Lung microvascular endothelial cell (primary cell): Measurements from ENCODE around the gene SNRK. TPM values are rescaled to one million over a fixed set of nuclear protein-coding genes. Genes with fewer than 3 reads are reported as not detected.

Experiments
- DNase-seq, 2 donors: peaks; one replicate each; pipeline versions ENCODE4 v3.0.0 to v3.0.0-alpha.2; 2010; ENCODE audit warnings: low read depth in 2 of 2
- total RNA-seq: library from RNA; depleted of rRNA; stranded (reverse); fragments of >200 nt; gene quantifications from 2 replicates; pipeline ENCODE4 v1.2.1, GENCODE V29; 2014

SNRK gene, protein sequence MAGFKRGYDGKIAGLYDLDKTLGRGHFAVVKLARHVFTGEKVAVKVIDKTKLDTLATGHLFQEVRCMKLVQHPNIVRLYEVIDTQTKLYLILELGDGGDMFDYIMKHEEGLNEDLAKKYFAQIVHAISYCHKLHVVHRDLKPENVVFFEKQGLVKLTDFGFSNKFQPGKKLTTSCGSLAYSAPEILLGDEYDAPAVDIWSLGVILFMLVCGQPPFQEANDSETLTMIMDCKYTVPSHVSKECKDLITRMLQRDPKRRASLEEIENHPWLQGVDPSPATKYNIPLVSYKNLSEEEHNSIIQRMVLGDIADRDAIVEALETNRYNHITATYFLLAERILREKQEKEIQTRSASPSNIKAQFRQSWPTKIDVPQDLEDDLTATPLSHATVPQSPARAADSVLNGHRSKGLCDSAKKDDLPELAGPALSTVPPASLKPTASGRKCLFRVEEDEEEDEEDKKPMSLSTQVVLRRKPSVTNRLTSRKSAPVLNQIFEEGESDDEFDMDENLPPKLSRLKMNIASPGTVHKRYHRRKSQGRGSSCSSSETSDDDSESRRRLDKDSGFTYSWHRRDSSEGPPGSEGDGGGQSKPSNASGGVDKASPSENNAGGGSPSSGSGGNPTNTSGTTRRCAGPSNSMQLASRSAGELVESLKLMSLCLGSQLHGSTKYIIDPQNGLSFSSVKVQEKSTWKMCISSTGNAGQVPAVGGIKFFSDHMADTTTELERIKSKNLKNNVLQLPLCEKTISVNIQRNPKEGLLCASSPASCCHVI
- 108 and 119 TPM in 2 replicates for total RNA-seq

DNA sequence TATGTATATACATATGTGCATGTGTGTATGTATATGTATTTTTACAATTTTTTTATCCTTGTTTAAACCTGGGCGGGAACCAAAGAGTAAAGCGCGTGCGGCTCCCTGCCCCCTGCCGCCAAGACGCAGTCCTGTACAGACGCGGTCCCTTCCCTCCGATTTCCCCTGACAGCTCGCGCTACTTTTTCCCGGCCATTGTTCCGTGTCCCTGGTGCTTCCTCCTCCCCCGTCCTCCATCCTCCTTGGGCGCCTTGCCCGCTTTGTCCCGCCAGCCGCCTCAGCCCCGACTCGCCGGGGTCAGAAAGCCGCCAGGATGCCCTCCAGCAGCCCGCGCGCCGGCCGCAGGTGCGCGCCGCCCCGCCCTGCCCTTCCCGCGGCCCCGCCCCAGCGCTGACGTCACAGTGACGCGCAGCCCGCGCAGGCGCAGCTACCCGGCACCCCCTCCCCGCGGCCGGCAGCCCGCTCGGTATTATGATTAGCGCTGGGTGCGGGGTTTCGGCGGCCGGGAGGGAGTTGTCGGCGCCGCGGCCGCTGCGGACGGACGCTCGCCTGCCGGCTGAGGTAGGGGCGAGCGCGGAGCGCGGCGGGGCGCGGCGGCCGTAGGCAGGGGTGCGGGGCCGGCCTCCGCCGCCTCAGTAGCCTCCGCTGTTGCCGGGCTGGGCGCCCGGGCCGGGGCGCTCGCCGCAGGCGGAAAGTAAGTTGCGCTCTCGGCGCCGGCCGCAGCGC, at the start of gene SNRK:
SNRK (plus strand) TSS at position 426 of the 726 bp plus-strand sequence. CDS start 16,664 bp downstream, outside the sequence.
- peak; percentile 92 to 96 for DNase-seq

DNA sequence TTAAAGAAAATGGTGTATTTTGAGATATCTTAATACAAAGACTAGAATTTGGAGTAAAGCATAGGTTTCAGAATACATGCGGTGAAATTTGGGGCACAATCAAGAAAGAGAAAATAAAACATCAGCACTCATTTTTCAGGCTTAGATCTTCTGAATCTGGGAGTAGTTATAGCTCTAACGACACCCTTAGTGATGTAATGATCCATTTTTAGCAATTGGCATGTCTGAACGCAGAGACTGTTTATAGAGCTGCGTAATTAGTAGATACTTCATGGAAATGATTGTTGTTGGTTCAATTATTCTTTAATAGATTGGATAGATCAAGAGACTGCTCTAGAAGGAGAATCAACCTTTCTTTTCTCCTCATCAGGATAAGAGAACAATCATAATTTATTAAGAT, 47.5 kb upstream of the SNRK start:
- peak in 1 of 2 donors; percentile 37 for DNase-seq

DNA sequence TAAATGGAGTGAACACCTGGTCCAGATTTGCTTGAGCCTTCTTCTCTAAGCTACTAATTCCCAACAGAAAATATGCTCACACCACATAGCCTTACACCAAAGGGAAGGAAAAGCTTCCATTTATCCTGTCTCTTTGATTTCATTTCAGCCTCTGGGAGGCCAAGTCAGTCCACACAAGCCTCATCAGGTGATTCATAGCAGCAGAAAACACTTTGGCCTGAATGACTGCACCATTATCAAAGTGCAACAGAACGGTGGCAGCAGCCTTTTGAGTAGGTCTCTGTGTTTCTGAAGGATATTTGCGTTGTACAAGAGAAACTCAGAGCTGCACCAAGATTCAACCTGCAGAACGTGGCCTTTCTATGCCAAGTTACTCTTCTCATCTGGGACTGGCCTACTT, 46.6 kb upstream of the SNRK start:
- DNase-seq = no peak

DNA sequence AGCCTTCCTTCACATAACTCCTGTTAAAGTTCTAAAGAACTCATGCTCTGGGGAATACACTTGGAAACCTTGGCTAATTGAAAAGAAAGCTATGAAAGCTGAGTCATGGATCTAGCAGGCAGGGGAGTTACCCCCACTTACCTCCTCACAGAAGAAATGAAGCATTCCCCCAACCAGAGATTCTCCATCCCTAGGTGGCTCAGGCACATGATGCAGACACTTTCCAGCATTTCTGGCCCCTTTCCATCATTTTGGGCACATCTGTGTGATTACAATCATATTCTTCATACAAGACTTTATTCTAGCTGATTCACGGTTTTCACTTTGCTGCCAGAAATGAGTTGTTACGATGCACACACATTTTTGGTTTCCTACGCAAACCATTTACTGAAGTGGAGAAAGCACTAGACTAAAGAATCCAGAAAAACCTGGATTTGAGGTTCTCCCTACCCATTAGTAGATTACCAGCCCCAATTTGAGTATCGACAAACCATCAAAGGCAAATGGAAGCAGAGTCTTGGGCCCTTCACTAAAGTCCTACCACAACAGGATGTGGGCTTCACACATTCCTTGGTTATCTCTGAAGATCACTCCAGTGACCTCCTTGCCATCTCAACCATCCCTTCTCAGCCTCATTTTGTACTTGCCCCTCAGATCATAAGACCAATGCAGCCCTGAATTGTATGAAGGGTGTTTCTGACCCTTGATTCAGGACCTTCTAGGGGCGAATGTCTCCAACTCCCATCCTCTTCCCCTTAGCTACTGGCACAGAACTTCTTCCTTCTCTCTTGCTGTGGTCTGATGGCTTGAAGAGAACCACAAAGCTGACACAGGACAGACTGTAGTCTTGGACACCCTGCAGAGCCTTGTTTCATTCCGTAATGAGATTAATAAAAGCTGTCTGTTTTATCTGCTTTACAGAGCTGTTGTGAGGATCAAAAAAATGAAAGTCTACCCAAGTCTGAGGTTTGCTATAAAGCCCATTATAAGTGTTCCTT, 42.5 kb upstream of the SNRK start:
- no peak for DNase-seq

DNA sequence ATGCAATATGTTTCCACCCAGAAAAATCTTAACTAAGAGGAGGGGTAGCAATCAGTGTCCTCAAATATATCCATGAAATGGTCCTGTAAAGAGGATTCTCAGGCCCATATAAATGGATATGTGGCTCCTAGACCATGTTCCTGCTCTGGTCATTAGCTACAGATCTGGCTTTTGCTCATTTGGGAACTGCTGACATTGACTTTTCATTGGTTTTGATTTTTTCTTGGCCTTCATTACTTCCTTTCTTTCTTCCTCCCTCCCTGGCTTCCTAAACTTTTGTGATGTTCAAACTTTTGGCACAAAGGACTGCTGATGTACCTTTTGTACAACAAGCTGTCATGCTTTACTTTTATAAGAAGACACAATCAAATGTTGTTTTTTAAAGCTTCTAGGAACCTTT, 41.6 kb upstream of the SNRK start:
- DNase-seq = peak in 1 of 2 donors; percentile 33

DNA sequence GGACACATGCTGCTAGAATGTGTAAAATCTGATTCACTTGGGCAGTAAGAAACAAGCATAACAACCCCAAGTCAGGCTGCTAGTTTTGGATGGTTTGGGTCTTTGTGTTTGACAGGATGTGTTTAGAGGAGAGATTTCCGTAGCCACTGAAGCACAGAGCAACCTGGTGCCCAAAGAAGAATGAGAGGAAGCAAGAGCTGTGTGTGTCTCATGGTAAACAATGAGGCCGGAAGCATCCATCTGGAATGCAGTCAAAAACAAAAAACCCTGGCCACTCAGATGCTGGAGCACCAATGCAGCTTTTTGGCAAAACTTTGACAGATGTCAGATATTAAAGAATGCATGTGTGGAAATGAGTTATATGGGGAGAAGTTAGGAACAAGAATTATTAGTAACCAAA, 39.4 kb upstream of the SNRK start:
- DNase-seq = peak; percentile 93 to 97

DNA sequence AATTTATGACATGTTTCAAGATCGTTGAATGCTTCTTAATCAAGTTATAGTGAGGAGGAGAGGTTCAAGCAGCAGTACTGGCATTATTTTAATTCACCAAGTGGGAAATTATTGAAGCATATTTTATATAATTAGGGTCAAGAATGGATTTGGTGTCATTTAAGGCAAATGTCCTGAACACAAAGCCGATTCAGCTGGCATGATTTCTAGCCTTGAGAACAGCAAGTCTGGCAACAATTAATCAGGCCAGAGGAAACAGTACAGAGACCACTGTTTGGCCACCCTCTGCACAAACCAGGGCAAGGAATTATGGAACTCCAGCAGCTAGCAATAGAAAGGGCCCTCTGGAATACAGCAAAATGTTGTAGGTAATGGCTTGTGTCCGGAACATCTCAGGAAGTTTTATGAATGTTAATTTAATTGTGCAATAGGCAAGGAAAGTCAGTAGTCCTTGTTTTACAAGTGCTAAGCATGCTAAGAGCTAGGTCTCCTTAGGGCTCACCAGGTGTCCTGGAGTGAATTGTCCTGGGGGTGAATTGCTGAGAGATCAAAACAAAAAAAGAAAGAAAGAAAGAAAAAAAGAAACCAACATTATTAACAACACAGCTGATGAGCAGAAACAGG, 38.7 kb upstream of the SNRK start:
- peak; percentile 25 to 44 for DNase-seq

DNA sequence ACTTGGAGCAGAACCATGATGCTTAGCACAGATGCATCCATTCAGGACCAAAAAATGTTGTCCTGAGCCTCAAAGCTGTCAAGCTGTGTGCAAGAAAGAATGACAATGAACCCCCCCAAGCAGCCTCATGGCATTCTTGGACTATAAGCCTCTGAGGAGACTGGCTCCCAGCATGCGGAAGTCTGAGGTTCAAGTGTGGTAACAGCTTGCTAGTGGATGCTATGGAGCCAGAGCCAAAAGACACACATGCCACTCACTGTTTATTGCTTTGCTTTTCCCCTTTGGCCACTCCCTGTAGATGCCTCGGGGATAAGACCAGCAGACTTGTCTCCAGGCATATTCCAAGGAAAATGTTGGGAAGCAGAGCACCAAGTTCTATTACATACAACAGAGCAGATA, 38.2 kb upstream of the SNRK start:
- peak in 1 of 2 donors; percentile 58 for DNase-seq

DNA sequence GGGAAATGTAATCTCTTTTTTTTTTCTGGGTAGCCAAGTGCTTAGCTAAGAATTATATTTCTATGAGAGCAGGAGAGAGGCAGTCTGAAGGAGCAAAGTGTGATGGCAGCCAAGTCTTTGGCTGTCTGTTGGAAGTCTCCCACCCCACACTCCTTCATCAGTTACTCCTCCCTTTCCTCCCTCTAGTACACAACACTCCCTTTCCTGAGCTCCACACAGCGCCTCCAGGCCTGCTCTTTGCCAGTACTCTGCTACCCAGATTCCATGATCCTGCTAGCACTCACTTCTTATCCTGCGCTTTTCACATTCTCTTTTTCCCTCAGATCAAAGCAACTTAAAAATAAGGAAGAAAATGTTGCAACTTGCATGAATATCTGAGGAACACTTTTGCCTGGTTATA, 37.4 kb upstream of the SNRK start:
- no peak for DNase-seq

DNA sequence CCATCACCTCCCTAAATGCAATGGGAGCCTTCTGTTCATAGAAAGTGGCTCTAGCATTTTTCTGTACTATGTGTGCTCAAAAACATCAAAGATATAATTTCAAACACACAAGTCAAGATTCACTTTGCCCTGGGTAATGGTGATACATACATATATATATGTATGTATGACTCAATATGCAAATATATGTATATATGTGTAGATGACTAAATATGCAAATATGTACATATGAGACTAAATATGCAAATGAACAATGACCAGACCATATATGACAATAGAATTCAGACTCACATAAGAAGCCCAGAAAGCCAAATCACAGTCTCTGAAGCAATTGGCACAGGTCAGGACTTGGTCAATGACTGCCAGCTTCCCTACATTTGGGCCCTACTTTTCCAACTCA, 36.9 kb upstream of the SNRK start:
- DNase-seq = no peak

DNA sequence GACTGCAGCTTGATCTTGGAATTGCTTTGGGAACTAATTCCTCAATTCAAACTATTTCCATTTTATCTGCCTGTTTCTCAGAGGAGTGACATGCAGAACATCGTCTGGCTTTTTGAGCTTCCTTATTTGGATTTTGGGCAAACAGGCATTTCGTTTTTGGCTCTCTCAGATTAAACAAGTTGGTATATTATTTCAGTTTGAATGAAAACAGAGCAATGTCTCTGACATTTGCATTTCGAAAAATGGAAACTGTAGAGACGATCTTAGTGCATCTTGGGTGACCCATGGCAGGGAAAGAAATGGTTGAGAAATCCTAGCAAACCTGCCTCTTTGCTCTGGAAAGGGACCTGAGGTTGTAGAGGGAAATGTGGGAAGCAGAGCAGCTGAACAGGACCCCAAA, 33.0 kb upstream of the SNRK start:
- DNase-seq = no peak

DNA sequence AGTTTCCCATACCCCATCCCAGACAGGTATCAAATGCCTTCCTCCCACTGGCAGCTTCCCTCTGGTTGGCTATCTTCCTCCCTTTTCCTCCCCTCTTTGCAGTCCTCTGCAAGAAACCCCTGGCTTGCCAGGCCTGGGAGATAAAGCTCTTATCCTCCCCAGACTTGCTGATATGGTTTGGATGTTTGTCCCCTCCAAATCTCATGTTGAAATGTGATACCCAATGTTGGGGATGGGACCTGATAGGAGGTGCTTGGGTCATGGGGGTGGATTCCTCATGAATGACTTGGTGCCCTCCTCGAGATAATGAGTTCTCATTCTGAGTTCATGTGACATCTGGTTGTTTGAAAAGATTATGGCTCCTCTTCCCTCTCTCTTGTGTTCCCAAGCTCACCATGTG, 32.2 kb upstream of the SNRK start:
- no peak for DNase-seq

DNA sequence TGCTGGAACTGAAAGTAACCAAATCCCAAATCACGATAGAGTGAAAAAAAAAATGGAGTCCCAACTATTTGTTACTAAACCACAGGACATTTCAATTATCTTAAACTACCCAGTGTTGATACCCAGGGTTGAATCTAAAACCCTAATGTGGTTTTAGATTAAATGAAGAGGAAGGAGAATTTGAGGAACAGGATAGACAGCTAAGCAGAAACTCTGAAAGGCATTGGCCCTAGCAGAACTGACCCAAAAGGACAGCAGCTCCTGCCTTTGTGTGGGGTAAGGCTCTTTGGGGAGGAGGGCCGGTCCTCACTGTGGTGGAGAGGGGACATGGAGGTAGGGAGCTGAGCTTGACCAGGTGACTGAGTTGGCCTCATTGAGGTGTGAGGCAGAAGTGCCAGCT, 30.7 kb upstream of the SNRK start:
- DNase-seq = no peak

DNA sequence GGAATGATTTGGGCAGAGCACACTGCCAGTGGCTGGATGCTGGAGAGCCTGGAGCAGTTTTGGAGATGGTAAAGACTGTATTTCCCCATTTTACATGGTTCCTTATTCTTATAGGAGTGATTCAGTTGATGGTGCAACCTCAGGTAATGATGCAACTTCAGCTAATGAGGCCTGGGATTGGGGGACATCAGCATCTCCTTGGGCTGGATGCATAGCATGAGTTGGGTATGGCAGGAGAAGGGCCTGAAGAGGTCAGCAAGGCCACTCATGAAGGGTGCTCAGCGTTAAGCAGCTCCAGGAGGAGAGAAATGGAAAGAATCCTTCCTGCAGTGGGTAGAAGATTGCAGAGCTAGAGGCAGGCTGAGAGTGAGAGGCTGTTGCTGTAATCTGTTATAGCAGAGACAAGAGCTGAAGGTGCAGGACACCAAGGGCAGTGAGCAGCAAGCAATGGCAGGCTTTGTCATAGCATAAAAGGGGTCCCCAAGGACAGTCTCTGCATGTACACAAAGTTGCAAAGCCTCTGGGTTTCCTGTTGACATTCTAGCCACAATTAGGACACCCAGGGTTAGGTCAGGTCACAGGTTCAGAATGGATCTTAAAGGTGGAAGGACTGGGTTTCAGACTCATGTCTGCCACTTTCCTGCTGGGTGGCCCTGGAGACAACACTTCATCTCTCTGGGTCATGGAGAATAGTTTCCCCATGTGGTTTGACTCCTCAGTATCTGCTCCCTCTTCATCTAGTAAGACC, 29.5 kb upstream of the SNRK start:
- DNase-seq = no peak

DNA sequence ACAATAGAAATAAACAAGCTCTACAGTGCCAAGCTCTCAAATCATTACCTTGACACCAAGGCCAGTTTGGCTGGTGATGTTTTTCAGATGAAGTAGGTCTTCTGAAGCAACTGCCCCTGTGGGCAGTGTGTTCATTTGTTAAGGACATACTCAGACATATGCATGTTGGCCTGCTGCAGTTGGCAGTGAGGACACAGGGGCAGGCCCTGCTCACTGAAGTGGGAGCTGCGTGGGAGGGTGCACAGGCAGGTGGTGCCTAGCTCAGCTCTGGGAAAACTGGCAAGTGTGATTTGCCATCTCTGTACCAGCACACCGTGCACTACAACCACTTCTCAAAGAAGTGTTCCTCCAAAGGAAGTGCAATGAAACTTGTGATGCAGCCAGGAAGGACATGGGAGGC, 28.5 kb upstream of the SNRK start:
- DNase-seq = no peak

DNA sequence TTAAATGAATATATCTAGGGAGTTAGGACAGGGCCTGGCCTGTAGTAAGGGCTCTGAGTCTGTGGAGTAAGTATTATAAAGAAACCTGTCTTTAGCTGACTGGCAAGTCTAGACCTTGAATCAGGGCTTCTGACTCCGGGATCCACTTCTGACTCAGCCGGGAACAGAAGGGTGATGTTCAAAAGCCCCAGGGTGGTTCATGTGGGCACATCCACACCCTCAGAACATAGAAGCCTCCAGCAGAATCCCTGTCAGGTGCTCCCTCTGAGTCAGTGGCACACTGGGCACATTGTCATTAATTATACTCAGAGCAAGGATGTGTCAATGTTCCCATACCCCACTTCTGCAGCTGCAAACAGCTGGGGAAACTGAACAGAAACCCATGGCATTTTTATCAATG, 26.7 kb upstream of the SNRK start:
- DNase-seq = no peak

DNA sequence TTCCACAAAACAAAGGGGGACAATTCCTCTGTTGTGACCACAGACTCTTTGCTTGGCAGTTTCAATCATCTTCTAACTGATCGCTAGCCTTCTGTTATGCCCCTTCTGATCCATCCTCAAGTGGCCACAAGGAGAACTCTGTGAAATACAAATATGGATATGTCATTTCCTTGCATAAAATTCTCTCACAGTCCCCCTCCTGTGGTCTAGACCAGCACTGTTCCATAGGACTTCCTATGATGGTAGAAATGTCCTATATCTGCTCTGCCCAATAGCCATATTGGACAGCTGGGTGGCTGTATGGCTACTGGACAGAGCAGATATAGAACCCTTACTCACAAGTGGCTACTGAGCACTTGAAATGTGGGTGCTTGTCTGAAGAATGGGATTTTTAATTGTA, 25.9 kb upstream of the SNRK start:
- peak in 1 of 2 donors; percentile 27 for DNase-seq

DNA sequence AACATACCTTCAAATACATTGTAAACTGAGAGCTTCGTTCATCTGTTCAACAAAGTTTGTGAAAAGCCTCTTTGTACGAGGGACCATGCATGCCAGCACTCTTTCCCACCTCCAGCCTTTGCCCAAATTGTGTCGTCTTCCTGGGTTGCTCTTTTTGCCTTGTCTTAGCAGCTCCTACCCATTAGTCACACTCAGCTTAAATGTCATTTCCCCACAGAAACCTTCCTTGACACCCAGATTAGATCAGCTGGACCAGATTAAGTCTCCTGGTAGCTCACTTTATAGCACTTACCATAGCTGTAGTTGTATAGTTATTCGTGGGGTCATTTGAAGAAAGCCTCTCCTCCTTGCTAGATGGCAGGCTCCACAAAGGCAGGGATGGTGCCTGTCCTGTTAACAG, 24.1 kb upstream of the SNRK start:
- DNase-seq = no peak

DNA sequence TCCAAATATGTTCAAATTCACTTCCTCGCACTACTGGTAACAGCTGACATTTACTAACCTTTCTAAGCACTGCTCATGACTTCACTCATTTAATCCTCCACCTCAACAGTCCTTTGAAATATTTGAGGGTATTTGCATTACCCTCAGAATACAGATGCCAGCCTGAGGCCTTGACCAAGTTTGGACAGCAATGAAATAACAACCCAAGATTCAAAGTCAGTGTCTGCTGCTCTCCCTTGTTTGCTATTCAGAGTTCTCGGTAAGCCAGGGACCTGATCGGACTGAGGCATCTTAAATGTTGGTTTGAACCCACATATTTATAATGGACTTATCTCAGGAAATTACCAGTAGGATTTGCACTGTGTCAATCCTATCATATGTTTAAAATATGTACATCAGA, 19.9 kb upstream of the SNRK start:
- no peak for DNase-seq

DNA sequence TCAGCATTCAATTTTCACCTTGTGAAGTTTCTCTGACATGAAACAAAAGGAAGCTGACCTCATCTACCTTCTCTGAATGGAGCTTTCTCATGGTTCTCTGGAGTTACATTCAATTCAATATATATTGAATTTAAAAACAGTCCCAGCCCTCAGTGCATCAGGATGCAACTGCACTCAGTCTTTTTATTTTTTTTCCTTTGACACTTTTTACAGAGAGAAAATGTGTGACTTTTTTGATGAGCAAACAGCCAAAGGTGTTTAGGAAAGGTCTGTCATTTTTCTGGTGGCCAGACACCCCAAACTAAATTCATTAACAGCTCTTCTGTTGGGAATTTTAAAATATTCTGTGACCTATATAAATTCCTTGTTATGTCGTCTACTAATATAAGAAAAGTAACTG, 19.3 kb upstream of the SNRK start:
- no peak for DNase-seq
